HEK293 (cell line): ENCODE data around the gene NID2.

ENCODE experiments used
- CTCF ChIA-PET: fragments of 350-600 bp; formaldehyde crosslinking; extraction: SDS; loops from one replicate; lab custom pipeline; 2021; ENCODE audit warnings: antibody characterized with exemption; lab: Yijun Ruan, JAX
- POLR2A ChIA-PET: fragments of 300-600 bp; formaldehyde crosslinking; extraction: SDS; loops from one replicate; lab custom pipeline; 2020; ENCODE audit warnings: antibody characterized with exemption, inconsistent platforms; lab: Yijun Ruan, JAX
- H3K27ac ChIP-seq: fragments of 200-500 bp; sonication (Bioruptor generic); 2 replicates; pipeline ENCODE4 v1.5.1; 2014; ENCODE audit warnings: low read depth, low read length, control low read depth, inconsistent platforms; ENCODE audit errors: extremely low read depth
- H3K36me3 ChIP-seq, 2 experiments: fragments of 200-500 bp in 1 of 2; sonication (Bioruptor generic) in 1 of 2; 1 replicate in 1 of 2; 2 replicates in 1 of 2; pipeline ENCODE4 v1.5.1; 2014 to 2017; ENCODE audit warnings: inconsistent platforms in 2 of 2, low read length in 2 of 2; ENCODE audit not compliant: control insufficient read depth in 2 of 2, insufficient read depth in 1 of 2
- H3K4me1 ChIP-seq: fragments of 200-500 bp; sonication (Bioruptor generic); 2 replicates; pipeline ENCODE4 v1.5.1; 2014; ENCODE audit warnings: mild to moderate bottlenecking, low read length, inconsistent platforms; ENCODE audit not compliant: control insufficient read depth, insufficient read depth
- H3K4me3 ChIP-seq: 2 replicates; pipeline ENCODE4 v1.5.1; 2011; ENCODE audit warnings: low read depth, mild to moderate bottlenecking, control low read depth, low read length, moderate library complexity
- H3K9me3 ChIP-seq: fragments of 200-500 bp; sonication (Bioruptor generic); 2 replicates; pipeline ENCODE4 v1.5.1; 2014; ENCODE audit warnings: low read depth, low read length, inconsistent platforms; ENCODE audit not compliant: control insufficient read depth, insufficient read depth
- BCL11B ChIP-seq: fragments of 450-650 bp; formaldehyde crosslinking; IDR thresholded peaks from 2 replicates; pipeline ENCODE4 v1.5.1; 2016; ENCODE audit warnings: low read depth, missing biosample characterization, missing genetic modification characterization
- HOXA7 ChIP-seq: sonication (generic); formaldehyde crosslinking; IDR thresholded peaks from 2 replicates; pipeline ENCODE4 v1.8.1; 2022; ENCODE audit warnings: missing genetic modification reagents, borderline replicate concordance
- TCF7L2 ChIP-seq: IDR thresholded peaks from 2 replicates; pipeline ENCODE4 v1.6.1; 2011; ENCODE audit warnings: low read depth, mild to moderate bottlenecking, inconsistent platforms, low read length, moderate library complexity, borderline replicate concordance
- YY1 ChIP-seq: fragments of 450-650 bp; formaldehyde crosslinking; IDR thresholded peaks from 2 replicates; pipeline ENCODE4 v1.5.1; 2018; ENCODE audit warnings: missing biosample characterization, missing genetic modification characterization
- ZBTB20 ChIP-seq: fragments of 450-650 bp; formaldehyde crosslinking; IDR thresholded peaks from 2 replicates; pipeline ENCODE4 v1.5.1; 2016; ENCODE audit warnings: missing biosample characterization, missing genetic modification characterization
- ZNF157 ChIP-seq: fragments of 450-650 bp; formaldehyde crosslinking; IDR thresholded peaks from 2 replicates; pipeline ENCODE4 v1.5.1; 2016; ENCODE audit warnings: missing biosample characterization, missing genetic modification characterization
- ZNF354C ChIP-seq: fragments of 450-650 bp; formaldehyde crosslinking; IDR thresholded peaks from 2 replicates; pipeline ENCODE4 v1.5.1; 2016; ENCODE audit warnings: missing biosample characterization, missing genetic modification characterization, low read depth, borderline replicate concordance
- ZNF391 ChIP-seq: fragments of 450-650 bp; formaldehyde crosslinking; IDR thresholded peaks from 2 replicates; pipeline ENCODE4 v1.5.1; 2016; ENCODE audit warnings: low read depth, missing biosample characterization, missing genetic modification characterization, borderline replicate concordance
- ZNF521 ChIP-seq: fragments of 450-650 bp; formaldehyde crosslinking; IDR thresholded peaks from 2 replicates; pipeline ENCODE4 v1.5.1; 2017; ENCODE audit warnings: missing biosample characterization, mild to moderate bottlenecking, missing genetic modification characterization
- ZNF555 ChIP-seq: fragments of 450-650 bp; formaldehyde crosslinking; conservative IDR thresholded peaks from 2 replicates; pipeline ENCODE4 v1.5.1; 2017; ENCODE audit warnings: missing biosample characterization, mild to moderate bottlenecking, missing genetic modification characterization, inconsistent platforms
- ZNF571 ChIP-seq: fragments of 450-650 bp; formaldehyde crosslinking; IDR thresholded peaks from 2 replicates; pipeline ENCODE4 v1.5.0; 2017; ENCODE audit warnings: missing biosample characterization, missing genetic modification characterization
- ZNF664 ChIP-seq: fragments of 450-650 bp; formaldehyde crosslinking; IDR thresholded peaks from 2 replicates; pipeline ENCODE4 v1.5.1; 2016; ENCODE audit warnings: missing biosample characterization, missing genetic modification characterization
- ZNF76 ChIP-seq: fragments of 450-650 bp; formaldehyde crosslinking; IDR thresholded peaks from 2 replicates; pipeline ENCODE4; 2016; ENCODE audit warnings: low read depth, missing biosample characterization, missing genetic modification characterization, borderline replicate concordance
- ZNF768 ChIP-seq: fragments of 450-650 bp; formaldehyde crosslinking; IDR thresholded peaks from 2 replicates; pipeline ENCODE4 v1.5.1; 2018; ENCODE audit warnings: missing biosample characterization, mild to moderate bottlenecking, missing genetic modification characterization
- ZNF792 ChIP-seq: fragments of 450-650 bp; formaldehyde crosslinking; IDR thresholded peaks from 2 replicates; pipeline ENCODE4 v1.5.1; 2016; ENCODE audit warnings: missing biosample characterization, missing genetic modification characterization
- TF ChIP-seq, protein P1 (sequence below): fragments of 450-650 bp; formaldehyde crosslinking; IDR thresholded peaks from 2 replicates; pipeline ENCODE4 v1.5.1; 2016; ENCODE audit warnings: missing biosample characterization, missing genetic modification characterization, low read depth
- TF ChIP-seq, protein P2 (sequence below): fragments of 450-650 bp; formaldehyde crosslinking; IDR thresholded peaks from 2 replicates; pipeline ENCODE4 v1.5.1; 2016; ENCODE audit warnings: missing biosample characterization, missing genetic modification characterization
- TF ChIP-seq, protein P3 (sequence below): fragments of 450-650 bp; formaldehyde crosslinking; IDR thresholded peaks from 2 replicates; pipeline ENCODE4 v1.5.1; 2016; ENCODE audit warnings: missing biosample characterization, missing genetic modification characterization

NID2 gene

GRCh38 chr14:52051251-52051650 is 17.6 kb downstream of the NID2 start:
- POLR2A ChIA-PET: no interaction called here
- TF ChIP-seq ZNF768 (no peak), TCF7L2 (no peak), ZNF157 (no peak), ZNF521 (tag by site-specific recombination) (no peak), ZNF571 (no peak), ZNF76 (tag by site-specific recombination) (no peak), ZNF391 (tag by site-specific recombination) (no peak), ZNF664 (tag by site-specific recombination) (no peak)
- TF ChIP-seq, protein P1, sequence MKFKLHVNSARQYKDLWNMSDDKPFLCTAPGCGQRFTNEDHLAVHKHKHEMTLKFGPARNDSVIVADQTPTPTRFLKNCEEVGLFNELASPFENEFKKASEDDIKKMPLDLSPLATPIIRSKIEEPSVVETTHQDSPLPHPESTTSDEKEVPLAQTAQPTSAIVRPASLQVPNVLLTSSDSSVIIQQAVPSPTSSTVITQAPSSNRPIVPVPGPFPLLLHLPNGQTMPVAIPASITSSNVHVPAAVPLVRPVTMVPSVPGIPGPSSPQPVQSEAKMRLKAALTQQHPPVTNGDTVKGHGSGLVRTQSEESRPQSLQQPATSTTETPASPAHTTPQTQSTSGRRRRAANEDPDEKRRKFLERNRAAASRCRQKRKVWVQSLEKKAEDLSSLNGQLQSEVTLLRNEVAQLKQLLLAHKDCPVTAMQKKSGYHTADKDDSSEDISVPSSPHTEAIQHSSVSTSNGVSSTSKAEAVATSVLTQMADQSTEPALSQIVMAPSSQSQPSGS (tag by site-specific recombination): no peak
- TF ChIP-seq, all 188 proteins: peak for 0
- CTCF ChIA-PET: interaction anchor here (0.7 to 0.9 kb wide), 2 partner anchors 36 to 1937 kb away, joined by 3 read pairs; no protein-coding TSS in a partner anchor
- Histone ChIP-seq H3K4me3 (no peak overlapping the region), H3K36me3 (peaks cover 0 to 8% of the 10 kb centered on the region in 2 experiments; a peak in 1 of 3 replicates), H3K9me3 (no peaks in the 10 kb centered on the region), H3K4me1 (no peaks in the 10 kb centered on the region), H3K27ac (no peak overlapping the region)

DNA sequence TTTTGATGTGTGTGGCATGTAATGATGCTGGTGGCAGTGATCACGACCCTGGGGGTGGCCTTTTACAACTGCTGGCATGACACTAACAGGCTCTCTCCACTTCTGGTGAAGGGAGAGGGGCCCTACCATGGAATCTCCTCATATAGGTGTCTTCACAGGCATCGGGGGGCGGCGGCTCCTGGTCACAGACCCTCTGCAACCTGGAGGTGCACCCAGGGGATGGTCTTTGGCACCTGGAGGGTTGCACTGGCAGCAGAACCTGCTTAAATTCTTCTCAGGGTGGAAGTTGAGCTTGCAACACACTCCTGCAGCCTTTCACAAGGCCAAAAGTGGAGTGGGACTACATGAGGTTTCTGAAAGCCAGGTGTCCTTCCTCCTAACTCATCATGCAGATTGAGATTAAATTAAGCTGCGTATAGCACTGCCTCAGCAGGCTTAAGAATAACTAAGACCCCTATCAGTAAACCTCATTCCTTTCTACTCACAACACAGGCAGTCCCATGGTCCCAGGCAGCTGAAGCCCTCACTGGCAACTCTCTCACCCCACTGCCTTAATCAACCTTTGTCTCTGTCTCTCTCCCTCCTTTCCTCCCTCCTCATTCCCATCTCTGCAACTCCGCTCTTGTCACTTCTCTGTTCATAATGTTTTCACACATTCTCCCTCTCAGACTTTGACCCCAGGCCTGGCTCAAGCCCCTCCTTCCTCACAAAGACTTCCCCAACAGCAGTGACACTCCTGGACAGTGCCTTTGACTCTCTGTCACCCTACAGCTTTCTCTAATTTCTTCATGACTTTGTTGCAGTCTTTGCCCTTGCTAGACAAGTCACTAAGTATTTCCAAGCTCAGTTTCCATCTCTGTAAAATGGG is 18.9 kb downstream of the NID2 start:
- Histone ChIP-seq H3K4me3 (no peak overlapping the region), H3K36me3 (peaks cover 0 to 8% of the 10 kb centered on the region in 2 experiments; a peak in 1 of 3 replicates), H3K27ac (no peak overlapping the region), H3K9me3 (no peaks in the 10 kb centered on the region)
- ChIA-PET POLR2A (no interaction called here), CTCF (interaction anchor here (0.7 kb wide), 1 partner anchor 13 kb away, joined by 4 read pairs; no protein-coding TSS in a partner anchor)
- TF ChIP-seq, protein P2, sequence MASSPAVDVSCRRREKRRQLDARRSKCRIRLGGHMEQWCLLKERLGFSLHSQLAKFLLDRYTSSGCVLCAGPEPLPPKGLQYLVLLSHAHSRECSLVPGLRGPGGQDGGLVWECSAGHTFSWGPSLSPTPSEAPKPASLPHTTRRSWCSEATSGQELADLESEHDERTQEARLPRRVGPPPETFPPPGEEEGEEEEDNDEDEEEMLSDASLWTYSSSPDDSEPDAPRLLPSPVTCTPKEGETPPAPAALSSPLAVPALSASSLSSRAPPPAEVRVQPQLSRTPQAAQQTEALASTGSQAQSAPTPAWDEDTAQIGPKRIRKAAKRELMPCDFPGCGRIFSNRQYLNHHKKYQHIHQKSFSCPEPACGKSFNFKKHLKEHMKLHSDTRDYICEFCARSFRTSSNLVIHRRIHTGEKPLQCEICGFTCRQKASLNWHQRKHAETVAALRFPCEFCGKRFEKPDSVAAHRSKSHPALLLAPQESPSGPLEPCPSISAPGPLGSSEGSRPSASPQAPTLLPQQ (tag by site-specific recombination): no peak
- TF ChIP-seq ZBTB20 (tag by site-specific recombination) (no peak), ZNF521 (tag by site-specific recombination) (no peak), ZNF792 (no peak), ZNF555 (tag by site-specific recombination) (no peak), YY1 (tag by site-specific recombination) (no peak)
- TF ChIP-seq, protein P3, sequence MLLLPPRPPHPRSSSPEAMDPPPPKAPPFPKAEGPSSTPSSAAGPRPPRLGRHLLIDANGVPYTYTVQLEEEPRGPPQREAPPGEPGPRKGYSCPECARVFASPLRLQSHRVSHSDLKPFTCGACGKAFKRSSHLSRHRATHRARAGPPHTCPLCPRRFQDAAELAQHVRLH: no peak
- TF ChIP-seq, all 188 proteins: peak for 0
- no peaks in the 10 kb centered on the region for H3K4me1 ChIP-seq

DNA sequence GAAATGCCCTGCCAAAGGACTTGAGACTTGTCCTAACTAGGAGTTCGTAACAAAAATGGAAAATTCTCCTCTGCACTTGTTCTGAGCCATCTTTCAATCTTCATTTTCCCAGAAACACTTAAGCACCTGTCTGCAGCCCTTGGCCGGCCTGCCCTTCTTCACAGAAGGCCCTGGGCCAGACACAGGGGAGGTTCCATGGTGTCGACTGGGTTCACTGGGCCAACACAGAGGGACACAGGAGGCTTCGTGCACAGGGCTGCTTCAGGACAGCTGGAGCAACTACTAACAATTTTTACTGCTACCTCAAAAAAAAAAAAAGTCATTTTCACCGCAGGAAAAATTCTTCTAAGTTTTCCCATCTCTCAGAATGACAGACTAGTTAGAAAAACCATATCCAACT is 19.6 kb downstream of the NID2 start:
- Histone ChIP-seq H3K27ac (no peak overlapping the region), H3K4me1 (no peaks in the 10 kb centered on the region), H3K4me3 (no peak overlapping the region), H3K36me3 (peaks cover 0 to 8% of the 10 kb centered on the region in 2 experiments; a peak in 1 of 3 replicates), H3K9me3 (no peaks in the 10 kb centered on the region)
- TF ChIP-seq ZNF354C (no peak), HOXA7 (CRISPR knock-in tag) (no peak), BCL11B (tag by site-specific recombination) (no peak)
- ChIA-PET CTCF (no interaction called here), POLR2A (no interaction called here)
